Measurements from ENCODE around the gene ARID3A.
A peak's percentile ranks its signal among the peaks of the same experiment; 100 is the strongest.

Gene ARID3A

DNA sequence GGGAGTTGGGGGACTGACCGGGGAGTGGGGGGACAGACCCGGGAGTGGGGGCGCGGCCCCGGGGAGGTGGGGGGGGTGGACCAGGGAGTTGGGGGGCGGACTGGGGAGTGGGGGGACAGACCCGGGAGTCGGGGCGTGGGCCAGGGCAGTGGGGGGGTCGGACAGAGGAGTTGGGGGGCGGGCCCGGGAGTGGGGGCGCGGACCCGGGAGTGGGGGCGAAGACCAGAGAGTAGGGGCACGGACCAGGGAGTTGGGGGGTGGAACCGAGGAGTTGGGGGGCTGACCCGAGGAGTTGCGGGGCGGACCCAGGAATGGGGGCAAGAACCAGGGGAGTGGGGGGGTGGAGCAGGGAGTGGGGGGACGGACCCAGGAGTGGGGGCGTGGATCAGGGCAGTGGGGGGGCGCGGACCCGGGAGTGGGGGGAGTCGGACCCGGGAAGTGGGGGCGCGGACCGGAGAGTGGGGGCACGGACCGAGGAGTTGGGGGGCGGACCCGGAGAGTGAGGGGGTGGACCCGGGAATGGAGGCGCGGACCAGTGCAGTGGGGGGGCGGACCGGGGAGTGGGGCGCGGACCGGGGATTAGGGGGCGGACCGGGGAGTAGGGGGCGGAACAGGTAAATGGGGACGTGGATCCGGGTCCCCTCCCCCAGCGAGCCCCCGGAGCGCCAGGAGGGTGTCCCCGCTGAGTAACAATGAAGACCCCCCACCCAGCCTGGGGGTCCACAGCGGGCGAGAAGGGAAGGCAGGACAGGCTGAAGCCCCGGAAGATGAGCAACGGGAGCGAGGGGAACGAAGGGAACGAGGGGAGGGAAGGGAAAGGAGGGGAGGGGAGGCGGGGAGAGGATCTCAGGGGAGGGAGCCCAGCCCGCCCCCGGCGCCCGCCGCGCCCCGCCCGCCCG lies 13.4 kb upstream of the ARID3A start:
- DNase-seq (ENCODE audit: low read depth) = no peak

DNA sequence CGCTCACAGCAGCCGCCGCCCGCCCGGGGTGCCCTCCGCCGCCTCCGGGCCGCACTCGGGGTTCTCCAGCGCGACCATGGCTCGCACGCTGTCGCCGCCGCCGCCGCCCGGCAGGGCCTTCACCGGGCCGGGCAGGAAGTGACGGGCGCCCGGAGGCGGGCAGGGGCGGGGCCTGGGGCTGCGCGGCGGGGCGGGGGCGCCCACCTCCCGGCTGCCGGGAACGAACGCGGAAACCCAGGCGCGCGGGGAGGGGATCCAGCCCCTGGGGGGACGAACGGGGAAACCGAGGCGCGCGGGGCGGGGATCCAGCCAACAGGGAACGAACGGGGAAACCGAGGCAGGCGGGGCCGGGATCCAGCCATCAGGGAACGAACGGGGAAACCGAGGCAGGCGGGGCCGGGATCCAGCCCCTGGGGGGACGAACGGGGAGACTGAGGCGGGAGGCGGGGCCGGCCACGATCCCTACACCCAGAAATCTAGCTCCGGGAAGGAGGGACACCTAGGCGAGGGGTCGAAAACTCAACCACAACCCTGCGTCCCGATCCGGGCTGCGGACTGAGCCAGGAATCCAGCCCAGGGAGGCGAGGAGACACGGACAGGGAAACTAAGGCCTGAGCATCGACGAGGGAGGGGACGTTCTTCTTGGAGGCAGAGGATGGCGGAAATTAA lies 12.6 kb upstream of the ARID3A start, which contains the start of gene R3HDM4:
R3HDM4 (minus strand) TSS at position 140 of the 669 bp plus-strand sequence; CDS start at position 78, 62 bp downstream.
- peak; percentile 73 for DNase-seq (ENCODE audit: low read depth)

DNA sequence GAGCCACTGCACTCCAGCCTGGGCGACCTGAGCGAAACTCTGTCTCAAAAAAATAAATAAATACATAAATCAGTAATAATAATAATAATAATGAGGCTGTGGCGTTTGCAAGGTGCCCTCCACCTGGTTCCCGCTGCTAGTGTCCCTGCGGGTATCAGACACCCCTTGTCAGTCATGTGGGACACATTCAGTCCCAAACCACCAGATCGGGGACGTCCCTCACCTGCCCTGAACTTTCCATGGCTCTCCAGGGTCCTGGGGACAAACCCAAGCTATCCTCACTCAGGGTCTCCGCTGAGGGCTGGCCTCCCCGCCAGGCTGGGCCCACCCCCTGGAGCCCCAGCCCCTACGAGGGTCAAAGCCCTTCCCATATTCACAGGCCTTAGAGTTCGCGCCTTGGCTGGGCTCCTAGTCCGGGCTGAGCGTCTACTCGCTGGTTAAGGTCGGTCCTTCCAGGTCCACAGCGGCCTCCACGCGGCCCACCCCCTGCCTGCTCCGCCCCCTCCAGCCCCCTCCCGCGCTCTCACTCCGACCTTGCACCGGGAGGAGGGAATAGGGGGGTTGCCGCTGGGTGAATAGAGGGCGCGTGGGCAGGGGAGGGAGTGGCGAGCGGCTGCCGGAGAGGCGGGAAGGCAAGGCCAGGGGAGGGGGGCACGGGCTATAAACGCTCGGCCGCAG lies 9.1 kb upstream of the ARID3A start:
- no peak for DNase-seq (ENCODE audit: low read depth)

DNA sequence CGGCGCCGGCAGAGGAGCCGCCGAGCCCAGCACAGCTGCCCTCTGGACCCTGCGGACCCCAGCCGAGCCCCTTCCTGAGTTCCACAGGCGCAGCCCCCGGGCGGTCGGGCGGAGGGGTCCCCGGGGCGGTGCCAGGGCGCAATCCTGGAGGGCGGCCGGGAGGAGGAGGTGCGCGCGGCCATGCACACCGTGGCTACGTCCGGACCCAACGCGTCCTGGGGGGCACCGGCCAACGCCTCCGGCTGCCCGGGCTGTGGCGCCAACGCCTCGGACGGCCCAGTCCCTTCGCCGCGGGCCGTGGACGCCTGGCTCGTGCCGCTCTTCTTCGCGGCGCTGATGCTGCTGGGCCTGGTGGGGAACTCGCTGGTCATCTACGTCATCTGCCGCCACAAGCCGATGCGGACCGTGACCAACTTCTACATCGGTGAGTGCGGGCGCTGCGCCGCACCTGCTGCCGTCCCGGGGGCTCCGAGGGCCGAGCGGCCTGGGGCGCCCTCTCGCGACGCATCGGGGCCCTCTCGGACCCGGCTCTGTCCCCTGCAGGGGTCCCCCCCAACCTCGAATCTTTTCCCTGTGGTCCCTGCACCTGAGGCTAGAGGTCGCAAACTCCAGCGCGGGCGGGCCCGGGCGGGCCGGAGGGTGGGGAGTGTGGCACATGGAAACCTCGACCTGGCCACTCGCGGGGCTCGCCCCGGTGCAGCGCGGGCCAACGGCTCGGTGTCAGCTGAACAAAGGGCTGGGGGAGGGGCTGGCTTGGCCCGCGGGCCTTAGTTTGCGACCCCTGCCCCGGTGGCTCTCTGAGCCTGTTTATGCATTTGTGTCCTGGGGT lies 8.3 kb upstream of the ARID3A start, which contains the start of gene KISS1R:
KISS1R (plus strand) TSS at position 11 of the 829 bp plus-strand sequence; CDS start at position 181, 170 bp downstream.
- no peak for DNase-seq (ENCODE audit: low read depth)

DNA sequence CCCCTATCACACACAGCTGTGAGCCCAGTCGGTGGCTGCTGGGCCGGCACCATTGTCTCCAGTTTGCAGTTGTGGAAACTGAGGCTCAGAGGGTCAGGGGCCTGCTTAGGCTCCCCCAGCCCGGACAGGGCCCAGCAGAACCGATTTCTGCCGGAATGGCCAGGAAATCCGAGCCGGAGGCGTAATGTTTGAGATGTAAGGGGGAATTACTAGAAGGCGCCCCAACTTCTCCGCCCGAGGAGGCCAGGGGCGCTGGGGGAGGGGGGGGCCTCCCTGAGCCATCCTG lies 7.7 kb upstream of the ARID3A start:
- no peak for DNase-seq (ENCODE audit: low read depth)

DNA sequence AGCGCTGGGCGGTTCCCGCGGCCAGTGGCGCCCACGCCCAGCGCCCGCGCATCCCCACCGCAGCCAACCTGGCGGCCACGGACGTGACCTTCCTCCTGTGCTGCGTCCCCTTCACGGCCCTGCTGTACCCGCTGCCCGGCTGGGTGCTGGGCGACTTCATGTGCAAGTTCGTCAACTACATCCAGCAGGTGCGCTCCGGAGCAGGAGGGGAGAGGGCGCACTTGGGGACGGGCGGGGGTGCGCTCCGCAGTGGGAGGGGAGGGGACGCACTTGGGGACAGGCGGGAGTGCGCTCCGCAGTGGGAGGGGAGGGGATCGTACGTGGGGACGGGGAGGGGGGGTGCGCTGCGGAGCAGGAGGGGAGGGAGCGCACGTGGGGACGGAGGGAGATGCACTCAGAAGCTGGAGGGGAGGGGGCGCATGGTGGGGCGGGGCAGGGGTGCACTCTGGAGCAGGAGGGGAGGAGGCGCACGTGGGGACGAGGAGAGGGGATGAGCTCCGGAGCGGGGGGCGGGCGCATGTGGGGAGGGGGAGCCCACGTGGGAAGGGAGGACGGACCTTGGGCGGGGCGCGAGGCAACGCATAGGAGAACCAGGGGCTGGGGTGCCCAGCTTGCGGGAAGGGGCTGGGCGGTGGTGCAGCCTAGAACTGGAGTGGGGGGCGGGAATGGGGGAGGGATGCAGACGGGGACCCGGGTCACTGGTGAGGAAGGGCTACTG lies 7.2 kb upstream of the ARID3A start:
- DNase-seq (ENCODE audit: low read depth) = no peak

DNA sequence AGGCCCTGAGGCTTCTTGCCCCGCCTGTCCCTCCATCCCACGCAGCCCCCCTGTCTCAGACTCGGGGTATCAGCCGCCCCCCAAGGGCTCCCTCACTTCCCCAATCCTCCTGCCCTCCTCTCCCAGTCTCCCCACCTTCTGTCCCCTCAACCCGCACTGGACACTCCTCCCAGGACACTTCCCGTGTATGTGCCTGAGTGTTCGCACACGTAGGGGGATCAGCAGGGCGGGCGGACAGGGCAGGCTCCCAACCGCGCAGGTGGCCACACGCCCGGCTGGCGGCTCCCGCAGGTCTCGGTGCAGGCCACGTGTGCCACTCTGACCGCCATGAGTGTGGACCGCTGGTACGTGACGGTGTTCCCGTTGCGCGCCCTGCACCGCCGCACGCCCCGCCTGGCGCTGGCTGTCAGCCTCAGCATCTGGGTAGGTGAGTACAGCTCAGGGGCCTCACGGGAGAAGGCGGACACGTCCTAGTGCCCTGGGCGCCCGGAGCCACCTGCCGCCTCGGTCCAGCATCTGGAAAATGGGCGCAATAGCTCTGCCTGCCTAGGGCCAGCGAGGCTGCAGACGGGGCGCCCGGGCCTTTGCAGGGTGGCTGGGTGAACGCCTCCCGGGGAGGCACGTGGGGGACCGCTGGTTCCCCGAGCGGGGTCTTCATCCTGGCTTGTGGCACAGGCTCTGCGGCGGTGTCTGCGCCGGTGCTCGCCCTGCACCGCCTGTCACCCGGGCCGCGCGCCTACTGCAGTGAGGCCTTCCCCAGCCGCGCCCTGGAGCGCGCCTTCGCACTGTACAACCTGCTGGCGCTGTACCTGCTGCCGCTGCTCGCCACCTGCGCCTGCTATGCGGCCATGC lies 6.4 kb upstream of the ARID3A start:
- DNase-seq (ENCODE audit: low read depth) = no peak

DNA sequence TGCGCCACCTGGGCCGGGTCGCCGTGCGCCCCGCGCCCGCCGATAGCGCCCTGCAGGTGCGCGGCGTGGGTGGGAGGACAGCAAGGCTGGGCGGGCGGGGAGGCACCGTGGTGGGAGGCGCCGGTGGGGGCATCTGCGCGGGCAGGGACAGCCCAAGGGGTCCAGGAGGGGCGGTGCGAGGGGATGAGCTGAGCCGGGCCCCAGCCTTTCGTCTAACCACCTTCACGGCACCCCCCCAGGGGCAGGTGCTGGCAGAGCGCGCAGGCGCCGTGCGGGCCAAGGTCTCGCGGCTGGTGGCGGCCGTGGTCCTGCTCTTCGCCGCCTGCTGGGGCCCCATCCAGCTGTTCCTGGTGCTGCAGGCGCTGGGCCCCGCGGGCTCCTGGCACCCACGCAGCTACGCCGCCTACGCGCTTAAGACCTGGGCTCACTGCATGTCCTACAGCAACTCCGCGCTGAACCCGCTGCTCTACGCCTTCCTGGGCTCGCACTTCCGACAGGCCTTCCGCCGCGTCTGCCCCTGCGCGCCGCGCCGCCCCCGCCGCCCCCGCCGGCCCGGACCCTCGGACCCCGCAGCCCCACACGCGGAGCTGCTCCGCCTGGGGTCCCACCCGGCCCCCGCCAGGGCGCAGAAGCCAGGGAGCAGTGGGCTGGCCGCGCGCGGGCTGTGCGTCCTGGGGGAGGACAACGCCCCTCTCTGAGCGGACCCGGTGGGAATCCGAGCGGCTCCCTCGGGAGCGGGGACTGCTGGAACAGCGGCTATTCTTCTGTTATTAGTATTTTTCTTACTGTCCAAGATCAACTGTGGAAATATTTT lies 5.6 kb upstream of the ARID3A start:
- no peak for DNase-seq (ENCODE audit: low read depth)

DNA sequence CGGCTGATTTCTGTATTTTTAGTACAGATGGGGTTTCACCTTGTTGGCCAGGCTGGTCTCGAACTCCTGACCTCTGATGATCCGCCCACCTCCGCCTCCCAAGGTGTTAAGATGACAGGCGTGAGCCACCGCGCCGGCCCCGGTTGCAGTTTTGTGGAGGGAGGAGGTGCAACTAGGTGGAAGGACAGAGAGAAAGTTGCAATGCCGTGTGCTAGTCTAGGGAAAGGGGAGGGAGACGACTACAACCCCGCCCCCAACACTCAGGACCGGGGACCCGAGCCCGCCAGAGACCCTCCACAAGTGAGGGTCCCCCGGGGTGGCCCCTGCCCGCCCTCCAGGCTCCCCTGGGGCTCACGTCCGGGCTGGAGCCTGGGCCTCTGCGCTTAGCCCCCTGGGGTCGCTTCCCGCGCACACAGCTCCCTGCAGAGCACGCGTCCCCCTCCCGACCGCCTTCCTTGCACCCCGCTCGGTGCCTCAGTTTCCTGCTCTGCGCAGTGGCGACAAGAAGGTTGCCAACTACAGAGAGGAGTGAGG lies 1.2 kb upstream of the ARID3A start:
- no peak for DNase-seq (ENCODE audit: low read depth)

DNA sequence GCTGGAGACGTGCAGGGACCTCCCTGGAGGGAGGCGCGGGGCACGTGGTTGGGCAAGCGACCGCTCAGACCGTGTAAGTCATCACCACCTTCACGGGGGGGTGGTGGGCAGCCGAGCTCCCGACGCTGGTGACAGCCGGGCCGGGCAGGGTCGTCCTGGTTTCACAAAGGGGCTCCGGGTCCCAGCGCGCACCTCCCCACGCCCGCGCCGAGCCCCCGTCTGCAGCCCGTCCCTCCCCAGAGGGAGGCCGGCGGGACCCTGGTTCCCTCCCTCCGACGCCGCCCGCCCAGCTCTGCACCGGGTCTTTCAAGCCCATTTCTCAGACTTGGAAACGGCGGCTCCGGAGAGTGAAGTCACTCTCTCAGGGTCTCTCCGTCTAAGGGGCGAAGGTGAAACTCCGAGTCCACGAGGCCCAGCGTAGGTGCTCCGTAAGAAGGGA lies 729 bp upstream of the ARID3A start:
- DNase-seq (ENCODE audit: low read depth) = no peak

DNA sequence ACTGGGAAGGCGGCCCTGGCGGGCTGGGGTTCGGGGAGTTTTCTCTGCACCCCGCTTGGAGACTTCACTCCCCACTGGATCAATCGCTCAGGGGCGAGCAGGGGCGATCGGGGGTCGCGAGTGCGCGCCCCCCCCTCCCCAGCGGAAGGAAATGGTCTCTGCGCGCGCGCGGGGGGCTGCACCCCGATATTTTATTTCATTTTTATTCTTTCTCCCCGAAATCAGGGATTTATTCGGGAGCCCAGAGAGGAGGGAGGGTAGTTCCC lies 421 bp downstream of the ARID3A start:
- DNase-seq (ENCODE audit: low read depth) = no peak

DNA sequence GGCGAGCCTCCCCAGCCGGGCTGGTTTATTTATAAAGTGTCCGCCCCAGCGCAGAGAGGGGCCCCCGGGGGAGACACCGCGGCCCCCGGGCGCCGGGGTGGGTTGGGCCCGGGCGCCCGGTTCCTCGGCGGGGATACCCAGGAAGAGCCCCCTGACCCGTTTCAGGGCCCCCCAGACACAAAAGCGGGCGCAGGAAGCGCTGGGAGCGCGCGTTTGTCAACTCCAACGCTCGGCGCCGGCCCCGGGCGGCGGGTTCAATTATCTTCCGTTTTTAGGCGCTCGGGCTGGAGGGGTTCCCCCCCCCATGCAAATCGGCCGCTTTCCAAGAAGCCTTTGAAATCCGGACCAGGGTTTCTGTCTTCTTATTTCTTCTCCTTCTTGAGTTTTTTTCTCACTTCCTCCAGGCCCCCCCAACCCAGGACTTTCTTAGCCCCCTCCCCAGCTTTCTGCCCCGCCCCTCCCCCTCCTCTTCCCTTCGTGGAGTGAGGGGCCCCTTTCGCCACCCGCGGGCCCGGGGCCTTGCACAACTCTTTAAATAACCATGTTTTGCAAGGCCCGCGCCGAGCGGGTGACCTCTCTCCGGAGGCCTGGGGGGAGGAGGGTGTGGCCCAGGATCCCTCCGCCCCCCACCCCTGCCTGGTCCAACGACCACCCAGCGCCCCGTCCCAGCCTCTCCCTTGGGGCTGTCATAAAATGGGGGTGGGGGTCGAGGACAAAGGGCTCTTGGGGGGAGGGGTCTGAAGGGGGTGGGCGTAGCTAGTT lies 935 bp downstream of the ARID3A start:
- no peak for DNase-seq (ENCODE audit: low read depth)

DNA sequence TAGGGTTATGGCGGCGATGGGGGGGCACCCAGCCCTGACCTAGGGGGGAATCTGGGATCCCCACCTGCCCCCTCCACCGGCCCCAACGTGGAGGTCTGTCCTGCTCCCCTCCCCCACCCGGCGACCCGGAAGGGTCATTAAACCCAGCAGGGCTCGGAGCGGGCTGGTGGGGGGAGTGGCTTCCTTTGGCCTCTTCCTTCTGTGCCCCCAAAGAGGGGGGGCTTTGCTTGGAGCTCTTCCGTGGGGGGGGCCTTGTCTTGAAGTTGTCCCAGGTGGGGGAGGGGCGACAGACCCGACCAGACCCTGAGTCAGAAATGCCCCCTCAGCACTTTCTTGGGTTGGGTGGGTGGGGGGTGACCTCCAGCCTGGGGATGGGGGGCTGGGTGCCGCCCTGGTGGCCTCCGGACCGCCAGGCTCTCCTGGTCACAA lies 1.5 kb downstream of the ARID3A start:
- DNase-seq (ENCODE audit: low read depth) = no peak

DNA sequence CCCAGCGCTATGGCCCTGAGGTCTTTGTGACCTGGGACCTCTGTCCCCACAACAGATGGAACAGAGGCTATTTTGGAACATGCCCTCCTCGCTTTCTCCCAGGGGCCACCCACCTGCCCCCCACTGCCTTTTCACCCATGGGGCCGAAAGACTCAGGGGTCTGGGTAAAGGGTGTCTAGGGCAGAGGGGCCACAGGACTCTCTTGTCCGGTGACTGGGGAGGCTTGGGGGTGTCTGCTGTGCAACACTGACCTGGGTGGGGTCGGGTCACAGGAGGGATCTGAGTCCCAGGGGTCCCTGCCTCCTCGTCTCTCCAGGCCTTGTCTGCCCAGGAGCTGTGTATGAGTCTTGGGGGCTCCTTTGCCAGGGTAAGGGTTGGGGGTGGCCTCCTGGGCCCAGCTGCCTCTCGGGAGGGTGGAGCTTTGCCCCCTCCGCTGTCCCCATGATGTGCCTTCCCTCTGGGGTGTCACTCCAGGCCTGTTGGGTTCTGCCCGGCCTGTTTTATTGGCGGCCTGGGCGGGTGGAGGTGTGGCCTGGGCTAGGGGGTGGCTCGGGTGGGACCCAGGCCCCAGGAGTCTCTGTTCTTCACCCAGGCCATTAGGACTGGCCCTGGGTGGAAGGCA lies 2.1 kb downstream of the ARID3A start:
- DNase-seq (ENCODE audit: low read depth) = no peak

DNA sequence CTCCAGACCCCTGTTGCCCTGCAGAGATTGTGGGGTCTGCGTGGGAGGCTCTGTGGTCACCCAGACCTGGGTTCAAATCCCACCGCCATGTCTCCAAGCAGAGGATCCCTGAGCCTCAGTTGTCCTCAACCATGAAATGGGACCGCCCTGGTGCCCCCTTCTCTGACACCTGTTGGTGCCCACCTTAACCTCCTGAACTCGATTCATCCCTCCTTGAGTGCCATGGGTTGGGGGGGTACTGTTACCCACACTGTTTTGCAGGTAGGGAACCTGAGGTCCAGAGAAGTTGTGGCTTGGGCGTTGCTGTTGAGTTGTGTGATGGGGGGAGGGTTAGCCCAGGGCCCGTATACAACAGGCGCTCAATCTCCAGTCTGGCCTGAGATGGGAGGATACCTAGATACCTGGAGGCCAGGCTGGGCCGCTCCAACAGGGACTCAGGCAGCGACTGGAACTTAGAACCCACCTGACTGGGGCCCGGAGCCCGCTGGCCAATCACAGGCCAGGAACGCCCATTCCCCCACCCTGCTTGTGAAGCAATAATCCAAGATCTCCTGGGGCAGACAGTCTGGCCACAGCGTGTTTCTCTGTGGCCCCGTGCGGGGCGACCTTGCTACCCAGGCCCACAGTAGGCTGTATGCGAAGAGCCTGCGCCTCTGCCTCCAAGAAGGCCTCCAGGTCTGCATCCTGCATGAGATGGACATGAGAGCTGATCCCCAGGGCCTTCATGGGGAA lies 2.8 kb downstream of the ARID3A start:
- DNase-seq (ENCODE audit: low read depth) = no peak

DNA sequence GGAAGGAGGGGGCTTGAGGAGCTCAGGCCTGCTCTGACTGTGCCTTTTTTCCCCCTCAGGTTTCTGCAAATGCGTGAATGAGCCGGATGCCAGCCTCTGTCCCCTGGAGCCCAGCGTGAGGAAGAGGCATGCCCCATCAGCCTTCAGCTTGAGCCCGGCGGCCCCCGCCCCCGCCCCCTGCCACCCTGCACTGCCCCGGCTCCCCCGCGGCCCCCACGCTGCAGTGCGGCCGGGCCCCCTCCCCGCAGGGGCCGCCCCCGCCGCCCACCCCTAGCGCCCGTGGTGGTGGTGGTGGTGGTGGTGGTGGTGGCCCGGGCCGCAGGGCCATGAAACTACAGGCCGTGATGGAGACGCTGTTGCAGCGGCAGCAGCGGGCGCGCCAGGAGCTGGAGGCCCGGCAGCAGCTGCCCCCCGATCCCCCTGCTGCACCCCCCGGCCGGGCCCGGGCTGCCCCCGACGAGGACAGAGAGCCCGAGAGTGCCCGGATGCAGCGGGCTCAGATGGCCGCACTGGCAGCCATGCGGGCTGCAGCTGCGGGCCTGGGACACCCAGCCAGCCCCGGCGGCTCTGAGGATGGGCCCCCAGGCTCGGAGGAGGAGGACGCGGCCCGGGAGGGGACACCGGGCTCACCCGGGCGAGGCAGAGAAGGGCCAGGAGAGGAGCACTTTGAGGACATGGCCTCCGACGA lies 3.5 kb downstream of the ARID3A start:
- no peak for DNase-seq (ENCODE audit: low read depth)

DNA sequence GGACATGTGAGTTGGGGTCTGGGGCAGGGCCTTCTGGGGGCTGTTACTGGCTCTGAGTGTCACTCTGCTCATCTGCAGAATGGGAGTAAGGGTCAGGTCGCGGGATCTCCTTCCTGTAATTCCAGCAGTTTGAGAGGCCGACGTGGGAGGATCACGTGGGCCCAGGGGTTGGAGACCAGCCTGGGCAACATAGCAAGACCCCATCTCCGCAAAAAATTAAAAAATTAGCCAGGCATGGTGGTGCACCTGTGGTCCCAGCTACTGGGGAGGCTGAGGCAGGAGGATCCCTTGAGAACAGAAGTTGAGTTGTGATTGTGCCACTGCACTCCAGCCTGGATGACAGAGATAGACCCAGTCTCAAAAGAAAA lies 4.0 kb downstream of the ARID3A start:
- no peak for DNase-seq (ENCODE audit: low read depth)

Data from activated gamma-delta T cell treated with anti-CD3 and anti-CD28 coated beads, Interleukin-2, amount 50 U/mL, for 16 hours (primary cell).